ES-I3 (cell line): ENCODE measurements around the gene CDH16.

Experiments
- H3K36me3 ChIP-seq: 2 replicates; pipeline ENCODE4 v1.6.1; 2013; ENCODE audit warnings: mild to moderate bottlenecking, low read length, control low read depth, moderate library complexity; ENCODE audit not compliant: insufficient read depth
- H3K4me1 ChIP-seq: 2 replicates; pipeline ENCODE4 v1.6.1; 2013; ENCODE audit warnings: mild to moderate bottlenecking, control low read depth, low read length; ENCODE audit not compliant: insufficient read depth
- H3K9ac ChIP-seq: 2 replicates; pipeline ENCODE4 v1.6.1; 2013; ENCODE audit warnings: low read depth, mild to moderate bottlenecking, low read length, moderate library complexity
- H3K9me3 ChIP-seq: 2 replicates; pipeline ENCODE4 v1.6.1; 2013; ENCODE audit warnings: mild to moderate bottlenecking, low read length, moderate library complexity; ENCODE audit not compliant: control insufficient read depth, insufficient read depth

The CDH16 gene

DNA sequence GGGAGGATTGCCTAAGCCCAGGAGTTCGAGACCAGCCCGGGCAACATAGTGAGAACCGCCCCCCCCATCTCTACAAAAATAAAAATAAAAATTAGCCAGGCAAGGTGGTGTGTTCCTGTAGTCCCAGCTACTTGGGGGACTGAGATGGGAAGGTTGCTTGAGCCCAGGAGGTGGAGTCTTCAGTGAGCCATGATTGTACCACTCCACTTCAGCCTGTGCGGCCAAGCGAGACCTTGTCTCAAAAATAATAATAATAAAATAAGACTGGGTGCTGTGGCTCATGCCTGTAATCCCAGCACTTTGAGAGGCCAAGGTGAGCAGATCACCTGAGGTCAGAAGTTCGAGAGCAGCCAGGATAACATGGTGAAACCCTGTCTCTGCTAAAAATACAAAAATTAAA is 26.9 kb downstream of the CDH16 start:
- H3K36me3 ChIP-seq, result no peaks in the 10 kb centered on the region; the same call in 1 of the 2 replicates
- H3K9ac ChIP-seq, result no peak overlapping the region
- no peaks in the 10 kb centered on the region for H3K9me3 ChIP-seq
- H3K4me1 ChIP-seq, result 0 out of 2 replicates have a peak, but pooled peaks cover 2% of the 10 kb centered on the region

DNA sequence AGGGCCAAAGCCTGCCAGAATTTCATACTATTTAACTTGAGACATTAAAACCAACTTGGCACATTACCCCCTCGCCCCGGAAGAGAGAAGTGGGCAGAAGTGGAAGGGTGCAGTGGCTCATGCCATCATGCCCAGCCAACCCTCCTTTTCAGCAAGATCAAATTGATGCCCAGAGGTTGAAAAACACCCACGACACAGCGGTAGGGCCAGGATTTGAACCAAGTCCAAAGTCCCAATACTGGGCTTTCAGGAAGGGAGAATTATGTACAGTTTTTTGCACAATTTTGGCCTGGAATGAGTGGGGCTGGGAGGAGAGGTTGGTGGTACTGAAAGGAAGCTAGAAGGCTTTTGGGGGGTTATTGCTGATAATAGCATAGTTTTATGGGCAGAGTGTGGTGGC is 27.3 kb downstream of the CDH16 start:
- Histone ChIP-seq H3K4me1 (0 out of 2 replicates have a peak, but pooled peaks cover 3% of the 10 kb centered on the region), H3K9me3 (no peaks in the 10 kb centered on the region), H3K36me3 (no peaks in the 10 kb centered on the region; the same call in 1 of the 2 replicates), H3K9ac (no peak overlapping the region)

DNA sequence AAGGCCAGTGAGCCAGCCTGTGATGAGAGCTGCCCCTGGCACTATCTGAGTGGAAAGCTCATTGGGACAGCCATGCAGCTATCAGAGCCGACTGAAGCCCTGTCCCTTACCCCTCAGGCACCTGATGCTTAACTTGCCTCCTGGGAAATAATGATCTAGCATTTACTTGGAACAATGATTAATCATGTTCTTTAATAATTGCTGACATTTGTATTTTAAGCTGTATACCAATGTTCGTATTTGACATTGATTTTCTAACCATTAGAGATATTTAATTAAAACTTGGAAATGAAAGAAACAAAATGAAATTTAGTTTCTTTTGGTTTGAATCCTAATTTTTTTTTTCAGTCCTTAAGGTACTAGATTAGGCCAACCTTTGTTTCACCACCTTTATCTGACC is 27.9 kb downstream of the CDH16 start:
- Histone ChIP-seq H3K9me3 (no peaks in the 10 kb centered on the region), H3K9ac (no peak overlapping the region), H3K4me1 (0 out of 2 replicates have a peak, but pooled peaks cover 3% of the 10 kb centered on the region), H3K36me3 (no peaks in the 10 kb centered on the region; the same call in 1 of the 2 replicates)

DNA sequence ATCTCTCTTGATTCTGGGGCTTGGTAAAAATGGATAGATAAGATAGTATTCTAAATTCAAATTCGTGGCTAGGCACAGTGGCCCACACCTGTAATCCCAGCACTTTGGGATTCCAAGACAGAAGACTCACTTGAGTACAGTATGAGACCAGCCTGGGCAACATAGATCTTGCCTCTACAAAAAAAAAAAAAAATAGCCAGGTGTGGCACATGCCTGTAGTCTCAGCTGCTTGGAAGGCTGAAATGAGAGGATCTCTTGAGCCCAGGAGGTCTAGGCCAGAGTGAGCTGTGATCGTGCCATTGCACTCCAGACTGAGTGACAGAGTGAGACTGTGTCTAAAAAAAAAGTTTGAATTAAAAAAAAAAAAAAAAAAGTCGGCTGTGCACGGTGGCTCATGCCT is 29.1 kb downstream of the CDH16 start:
- no peak overlapping the region for H3K9ac ChIP-seq
- peaks cover 5% of the 10 kb centered on the region for H3K36me3 ChIP-seq
- H3K9me3 ChIP-seq, result no peaks in the 10 kb centered on the region
- H3K4me1 ChIP-seq, result 0 out of 2 replicates have a peak, but pooled peaks cover 3% of the 10 kb centered on the region

DNA sequence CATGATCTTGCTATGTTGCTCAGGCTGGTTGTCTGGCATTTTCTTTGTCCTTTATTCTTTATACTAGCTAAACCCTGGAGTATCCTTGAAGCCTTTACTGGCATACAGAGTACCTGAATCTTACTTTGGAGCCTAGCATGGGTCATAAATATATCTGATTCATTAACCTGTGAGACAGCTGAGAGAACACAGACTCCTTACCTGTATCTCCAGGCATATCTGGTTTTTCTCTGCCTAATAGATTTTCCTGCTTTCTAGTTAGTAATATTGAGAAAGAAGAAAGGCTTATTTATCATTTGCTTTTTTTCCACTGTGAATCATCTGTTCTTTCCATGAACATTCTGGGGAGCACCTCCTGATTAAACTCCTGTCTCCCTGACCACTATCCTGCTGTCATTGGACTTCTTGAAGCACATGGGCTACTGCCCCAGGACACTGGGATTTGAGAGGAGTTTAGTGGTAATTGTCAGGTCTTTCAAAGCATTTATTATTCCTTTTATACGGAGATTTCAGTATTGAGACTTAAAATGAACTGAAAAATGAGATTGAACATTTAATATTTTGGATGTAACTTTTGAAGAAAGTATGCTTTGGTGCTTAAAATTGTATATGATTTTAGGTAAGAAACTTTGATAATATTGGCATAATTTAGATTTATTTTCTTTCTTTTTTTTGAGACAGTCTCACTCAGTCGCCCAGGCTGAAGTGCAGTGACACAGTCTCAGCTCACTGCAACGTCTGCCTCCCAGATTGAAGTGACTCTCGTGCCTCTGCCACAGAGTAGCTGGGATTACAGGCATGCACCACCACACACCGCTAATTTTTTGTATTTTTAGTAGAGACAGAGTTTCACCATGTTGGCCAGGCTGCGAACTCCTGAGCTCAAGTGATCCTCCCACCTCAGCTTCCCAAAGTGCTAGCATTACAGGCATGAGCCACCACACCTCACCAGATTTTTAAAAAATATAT is 29.8 kb downstream of the CDH16 start:
- Histone ChIP-seq H3K9ac (no peak overlapping the region), H3K4me1 (0 out of 2 replicates have a peak, but pooled peaks cover 3% of the 10 kb centered on the region), H3K36me3 (peaks cover 7% of the 10 kb centered on the region), H3K9me3 (no peaks in the 10 kb centered on the region)

DNA sequence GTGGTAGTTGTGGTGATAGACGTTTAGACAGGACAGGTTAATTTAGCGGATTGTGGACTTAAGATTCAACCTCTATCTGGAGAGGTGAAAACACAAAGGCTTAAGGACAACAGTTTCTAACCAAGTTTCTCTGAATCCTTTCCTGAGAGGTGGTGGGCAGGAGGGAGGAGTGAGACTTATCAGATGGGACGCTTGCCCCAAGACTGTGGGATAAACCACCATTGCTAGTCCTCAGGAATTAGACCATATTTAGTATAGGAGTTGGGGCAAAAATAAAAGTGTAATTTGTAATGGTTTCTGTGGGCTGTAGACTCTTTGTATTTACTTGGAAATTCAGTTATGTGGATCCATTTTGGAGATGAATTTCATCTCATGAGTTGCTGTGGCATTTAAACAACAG is 31.8 kb downstream of the CDH16 start:
- Histone ChIP-seq H3K9me3 (no peaks in the 10 kb centered on the region), H3K9ac (no peak overlapping the region), H3K36me3 (peaks cover 7% of the 10 kb centered on the region), H3K4me1 (0 out of 2 replicates have a peak, but pooled peaks cover 3% of the 10 kb centered on the region)

DNA sequence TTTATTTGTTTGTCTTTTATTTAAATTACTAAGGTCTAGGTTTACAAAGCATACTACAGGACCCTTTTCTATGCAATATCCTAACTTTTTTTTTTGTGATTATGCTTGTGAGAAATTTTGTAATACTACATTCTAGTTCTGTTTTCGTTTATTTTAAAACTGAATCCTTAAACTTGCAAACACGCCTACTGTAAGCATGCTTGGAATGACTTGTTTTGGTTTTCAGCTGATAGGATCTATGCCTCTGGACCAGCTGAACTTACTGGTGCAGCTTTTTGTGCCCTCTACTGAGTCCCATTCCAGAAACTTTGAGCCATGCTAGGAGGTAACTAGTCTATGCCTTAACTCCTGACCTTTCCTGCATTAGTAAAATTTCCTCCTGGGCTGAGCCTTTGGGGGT is 32.4 kb downstream of the CDH16 start:
- peaks cover 7% of the 10 kb centered on the region for H3K36me3 ChIP-seq
- H3K9me3 ChIP-seq, result no peaks in the 10 kb centered on the region
- H3K4me1 ChIP-seq, result 0 out of 2 replicates have a peak, but pooled peaks cover 3% of the 10 kb centered on the region
- H3K9ac ChIP-seq, result no peak overlapping the region

DNA sequence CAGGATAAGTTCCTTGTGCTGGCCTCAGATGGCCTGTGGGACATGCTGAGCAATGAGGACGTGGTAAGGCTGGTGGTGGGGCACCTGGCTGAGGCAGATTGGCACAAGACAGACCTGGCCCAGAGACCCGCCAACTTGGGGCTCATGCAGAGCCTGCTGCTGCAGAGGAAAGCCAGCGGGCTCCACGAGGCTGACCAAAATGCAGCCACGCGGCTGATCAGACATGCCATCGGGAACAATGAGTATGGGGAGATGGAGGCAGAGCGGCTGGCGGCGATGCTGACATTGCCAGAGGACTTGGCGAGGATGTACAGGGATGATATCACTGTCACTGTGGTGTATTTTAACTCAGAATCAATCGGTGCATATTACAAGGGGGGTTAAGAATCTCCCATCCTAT is 33.2 kb downstream of the CDH16 start:
- H3K9me3 ChIP-seq, result no peaks in the 10 kb centered on the region
- H3K9ac ChIP-seq, result no peak overlapping the region
- H3K36me3 ChIP-seq, result peaks cover 7% of the 10 kb centered on the region
- H3K4me1 ChIP-seq, result 0 out of 2 replicates have a peak, but pooled peaks cover 3% of the 10 kb centered on the region

DNA sequence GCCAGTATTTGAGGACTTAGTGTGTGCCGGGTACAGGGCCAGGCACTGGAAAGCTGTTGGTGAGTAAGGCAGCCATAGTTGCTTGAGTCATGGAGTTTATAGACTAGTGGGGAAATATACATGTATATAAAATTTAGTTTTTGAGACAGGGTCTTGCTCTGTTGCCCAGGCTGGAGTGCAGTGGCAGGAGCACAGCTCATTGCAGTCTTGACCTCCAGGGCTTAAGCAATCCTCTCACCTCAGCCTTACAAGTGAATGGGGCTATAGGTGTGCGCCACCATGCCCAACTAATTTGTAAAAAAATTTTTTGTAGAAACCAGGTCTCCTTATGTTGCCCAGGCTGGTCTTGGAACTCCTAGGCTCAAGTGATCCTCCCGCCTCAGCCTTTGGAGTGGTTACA is 36.0 kb downstream of the CDH16 start:
- no peaks in the 10 kb centered on the region for H3K9me3 ChIP-seq
- 0 out of 2 replicates have a peak, but pooled peaks cover 3% of the 10 kb centered on the region for H3K4me1 ChIP-seq
- no peak overlapping the region for H3K9ac ChIP-seq
- H3K36me3 ChIP-seq, result peaks cover 7% of the 10 kb centered on the region

DNA sequence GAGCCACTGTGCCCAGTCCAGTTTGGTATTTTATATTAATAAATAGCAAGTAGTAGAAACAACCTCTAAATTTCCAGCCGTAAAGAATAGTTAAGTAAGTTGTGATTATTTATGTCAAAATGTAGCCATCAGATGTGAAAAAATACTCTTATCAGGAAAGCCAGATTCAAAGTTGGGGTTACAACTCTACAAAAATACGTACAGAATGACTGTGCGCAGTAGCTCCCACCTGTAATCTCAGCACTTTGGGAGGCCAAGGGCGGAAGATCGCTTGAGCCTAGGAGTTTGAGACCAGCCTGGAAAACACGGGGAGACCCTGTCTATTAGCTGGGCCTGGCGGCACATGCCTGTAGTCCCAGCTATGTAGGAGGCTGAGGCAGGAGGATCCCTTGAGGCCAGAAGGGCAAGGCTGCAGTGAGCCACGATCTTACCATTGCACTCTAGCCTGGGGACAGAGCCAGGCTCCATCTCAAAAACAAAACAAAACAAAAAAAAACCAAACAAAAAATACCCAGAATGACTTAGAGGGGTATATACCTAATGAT is 36.6 kb downstream of the CDH16 start:
- Histone ChIP-seq H3K4me1 (0 out of 2 replicates have a peak, but pooled peaks cover 3% of the 10 kb centered on the region), H3K9ac (no peak overlapping the region)

DNA sequence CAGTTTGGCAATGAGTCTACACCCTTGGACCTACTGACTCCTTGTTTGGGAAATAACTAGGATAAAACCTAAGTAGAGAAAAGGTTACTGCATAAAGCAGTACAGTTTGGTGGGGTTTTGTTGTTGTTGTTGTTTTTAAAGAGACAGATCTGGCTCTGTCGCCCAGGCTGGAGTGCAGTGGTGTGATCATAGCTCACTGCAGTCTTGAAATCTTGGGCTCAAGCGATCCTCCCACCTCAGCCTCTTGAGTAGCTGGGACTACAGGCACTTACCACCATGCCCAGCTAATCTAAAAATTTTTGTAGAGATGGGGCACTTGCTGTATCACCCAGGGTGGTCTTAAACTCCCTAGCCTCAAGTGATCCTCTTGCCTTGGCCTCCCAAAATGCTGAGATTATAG is 37.1 kb downstream of the CDH16 start:
- H3K9me3 ChIP-seq, result no peaks in the 10 kb centered on the region
- H3K9ac ChIP-seq, result peak overlapping the region; percentile 82; the same call in 1 of the 2 replicates
- H3K4me1 ChIP-seq, result no peaks in the 10 kb centered on the region
- peaks cover 7% of the 10 kb centered on the region for H3K36me3 ChIP-seq

More for the DNA sequence above, 36.6 kb downstream of the CDH16 start:
- Histone ChIP-seq H3K36me3 (peaks cover 7% of the 10 kb centered on the region), H3K9me3 (no peaks in the 10 kb centered on the region)

DNA sequence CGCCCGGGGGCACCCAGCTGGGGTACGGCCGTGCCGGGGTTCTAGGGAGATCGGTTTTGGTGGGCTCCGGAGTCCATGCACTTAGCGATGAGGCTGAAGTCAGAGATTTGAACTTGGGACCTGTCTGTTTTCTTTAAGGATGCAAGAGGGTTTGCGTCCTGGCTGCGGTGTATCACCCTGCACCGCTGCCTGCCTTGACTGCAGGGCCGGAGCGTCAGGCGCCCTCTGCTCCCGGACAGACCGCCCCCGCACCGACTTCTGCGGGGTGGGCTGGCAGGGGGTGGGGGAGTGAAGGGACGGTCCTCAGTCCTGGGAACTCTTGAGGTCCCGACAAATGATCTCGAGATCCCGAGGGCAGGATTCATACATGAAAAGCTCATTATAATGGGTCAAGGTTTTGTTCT is 37.7 kb downstream of the CDH16 start:
- Histone ChIP-seq H3K9ac (peak overlapping the region; percentile 82), H3K4me1 (no peaks in the 10 kb centered on the region)

DNA sequence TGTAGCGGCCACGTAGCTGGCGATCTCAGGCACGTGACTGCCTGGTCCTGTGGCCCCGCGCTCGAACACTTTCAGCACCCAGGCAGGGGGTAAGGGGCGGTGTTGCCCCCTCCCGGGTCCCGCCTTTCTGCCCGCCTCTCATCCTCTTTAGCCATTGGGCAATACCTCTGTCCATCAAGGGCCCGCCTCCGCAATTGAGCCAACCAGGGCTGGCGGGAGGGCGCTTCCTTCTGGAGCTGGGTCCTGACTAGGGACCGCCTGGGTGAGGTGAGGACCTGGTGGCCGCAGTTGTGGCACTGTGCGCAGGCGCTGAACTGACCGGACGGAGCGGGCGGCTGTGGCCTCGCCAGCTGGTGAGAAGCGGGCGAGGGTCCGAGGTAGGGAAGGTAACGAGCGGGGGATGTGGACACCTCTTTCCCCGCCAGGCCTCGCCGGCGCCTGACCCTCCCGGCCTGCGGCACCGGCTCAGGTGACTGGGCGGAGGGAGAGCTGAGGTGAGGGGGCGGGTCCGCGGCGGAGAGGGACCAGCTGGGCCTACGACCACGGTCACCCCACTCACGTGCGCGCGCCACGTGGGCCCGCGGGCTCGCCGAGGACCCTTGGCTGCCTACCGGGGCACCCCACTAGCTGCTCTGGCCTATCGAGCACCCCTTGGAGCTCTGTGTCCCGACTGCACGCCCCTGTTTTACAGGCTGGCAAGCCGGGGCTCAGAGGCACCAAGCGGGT is 38.2 kb downstream of the CDH16 start, which contains the start of gene PDP2:
Gene PDP2 (plus strand): TSS at position 228 of the 726 bp plus-strand sequence. CDS start 3,770 bp downstream, outside the sequence.
- H3K9me3 ChIP-seq, result no peaks in the 10 kb centered on the region
- H3K9ac ChIP-seq, result peak within 1 kb of the TSS; percentile 82
- peaks cover 7% of the 10 kb centered on the region for H3K36me3 ChIP-seq
- H3K4me1 ChIP-seq, result no peaks in the 10 kb centered on the region

More for the DNA sequence above, 37.7 kb downstream of the CDH16 start:
- Histone ChIP-seq H3K9me3 (no peaks in the 10 kb centered on the region), H3K36me3 (peaks cover 7% of the 10 kb centered on the region)

DNA sequence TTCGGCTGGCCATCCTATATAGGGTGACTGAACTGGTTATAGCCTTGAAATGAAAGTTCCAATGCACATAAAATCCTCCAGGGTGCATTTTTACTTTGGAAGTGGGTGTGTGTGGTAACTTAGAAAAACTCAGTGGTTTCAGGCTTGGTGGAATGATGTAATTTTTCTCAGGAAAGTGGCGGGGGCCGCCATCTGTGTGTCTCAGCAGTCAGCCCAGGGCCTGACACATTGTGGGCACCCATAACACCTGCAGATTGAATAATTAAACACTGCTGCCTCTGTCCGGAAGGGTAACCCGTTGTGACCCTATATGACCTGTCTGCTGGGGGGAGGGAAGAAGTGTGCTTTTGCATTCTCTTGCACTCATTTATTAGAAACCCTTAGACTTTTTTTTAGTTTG is 40.6 kb downstream of the CDH16 start:
- no peaks in the 10 kb centered on the region for H3K9me3 ChIP-seq
- H3K4me1 ChIP-seq, result peaks cover 12% of the 10 kb centered on the region; the same call in 1 of the 2 replicates
- no peak overlapping the region for H3K9ac ChIP-seq
- H3K36me3 ChIP-seq, result no peaks in the 10 kb centered on the region
